Astrocyte of the cerebellum (primary cell): ENCODE measurements around the gene PATL1.

Source experiments
- DNase-seq: peaks from one replicate; pipeline ENCODE4 v3.0.0-alpha.2; 2011; ENCODE audit warnings: low read depth
- H3K4me3 ChIP-seq: 2 replicates; pipeline ENCODE4 v1.5.1; 2011; ENCODE audit warnings: mild to moderate bottlenecking, low read depth, low read length, moderate library complexity
- CTCF ChIP-seq: IDR thresholded peaks from 2 replicates; pipeline ENCODE4 v1.5.1; 2012; ENCODE audit warnings: low read length, low read depth, moderate library complexity, mild to moderate bottlenecking; ENCODE audit errors: missing control alignments
- in situ Hi-C: cut with HindIII; loops from 2 replicates; pipeline ENCODE4 v1.10.0; 2017; ENCODE audit warnings: low sequenced_read_pairs

PATL1 gene

GRCh38 chr11:59680287-59681154 lies 11.7 kb upstream of the PATL1 start:
- in situ Hi-C loops: no loop called here
- TF ChIP-seq CTCF: peak; percentile 93
- DNase-seq: peak; percentile 67

GRCh38 chr11:59679347-59679746 lies 10.5 kb upstream of the PATL1 start:
- no peak for DNase-seq
- in situ Hi-C loops: no loop called here
- no peak for TF ChIP-seq CTCF
- no peak overlapping the region for H3K4me3 ChIP-seq

More at GRCh38 chr11:59680287-59681154, 11.7 kb upstream of the PATL1 start:
- no peak overlapping the region for H3K4me3 ChIP-seq

- TF ChIP-seq CTCF: no peak
- in situ Hi-C loops: no loop called here
- H3K4me3 ChIP-seq: no peak overlapping the region
- no peak for DNase-seq
Measured at GRCh38 chr11:59678813-59679165, 10.0 kb upstream of the PATL1 start.

- DNase-seq: no peak
- in situ Hi-C loops: no loop called here
- H3K4me3 ChIP-seq: no peak overlapping the region
- TF ChIP-seq CTCF: no peak
Measured at GRCh38 chr11:59678118-59678812, 9.4 kb upstream of the PATL1 start.

GRCh38 chr11:59676205-59676604 lies 7.4 kb upstream of the PATL1 start:
- DNase-seq: no peak
- no peak overlapping the region for H3K4me3 ChIP-seq
- in situ Hi-C loops: no loop called here
- TF ChIP-seq CTCF: no peak

- in situ Hi-C loops: no loop called here
- no peak for DNase-seq
- no peak for TF ChIP-seq CTCF
- H3K4me3 ChIP-seq: no peak overlapping the region
Measured at GRCh38 chr11:59674291-59674690, 5.5 kb upstream of the PATL1 start.
